GM12878 (cell line): ENCODE data around the gene LDB2. TPM values are rescaled to one million over a fixed set of nuclear protein-coding genes. Genes with fewer than 3 reads are reported as not detected.

ENCODE experiments used
- ATAC-seq: fragments of 200-7000 bp; cut with Tn5 transposase; 3 replicates; pipeline ENCODE4 v1.9.1; 2020; ENCODE audit warnings: mild to moderate bottlenecking, moderate library complexity
- BruUV-seq: library from RNA; stranded (reverse); fragments of 400-500 nt; replicated peaks from 2 replicates; lab custom pipeline; 2021; lab: Mats Ljungman, UMichigan
- CTCF ChIA-PET: fragments of 300-600 bp; sonication (Branson Sonifier 250); formaldehyde crosslinking; extraction: SDS; loops from one replicate; lab custom pipeline; 2021; ENCODE audit warnings: inconsistent platforms; lab: Yijun Ruan, JAX
- POLR2A ChIA-PET: fragments of 350-600 bp; formaldehyde crosslinking; extraction: SDS; loops from one replicate; lab custom pipeline; 2021; ENCODE audit warnings: inconsistent platforms; lab: Charles Lee
- RAD21 ChIA-PET: fragments of 300-600 bp; sonication (Branson Sonifier 250); formaldehyde crosslinking; loops from one replicate; lab custom pipeline; 2023; ENCODE audit warnings: antibody characterized with exemption; ENCODE audit not compliant: unreplicated experiment; lab: Charles Lee
- SMC1A ChIA-PET: fragments of 300-600 bp; sonication (Branson Sonifier 250); formaldehyde crosslinking; loops from one replicate; lab custom pipeline; 2023; ENCODE audit not compliant: unreplicated experiment, uncharacterized antibody; lab: Charles Lee
- DNase-seq: peaks from one replicate; pipeline ENCODE4 v3.0.0-alpha.2; 2011; ENCODE audit warnings: low read depth, low spot score
- FAIRE-seq: peaks from 3 replicates; lab custom pipeline; 2011; peaks lifted over from hg19 to GRCh38; lab: Jason Lieb, UNC
- H2AFZ ChIP-seq: 2 replicates; pipeline ENCODE4 v1.6.0; 2011; ENCODE audit warnings: low read depth, low read length, control low read depth; ENCODE audit not compliant: control insufficient read depth
- H3K27ac ChIP-seq: 2 replicates; pipeline ENCODE4 v1.5.1; 2011; ENCODE audit warnings: control low read depth; ENCODE audit not compliant: control insufficient read depth, insufficient read depth
- H3K27me3 ChIP-seq, 2 experiments: replicated peaks in 1 of 2; 2 replicates each; pipeline versions ENCODE4 v1.6.0 to v1.6.1; 2011; ENCODE audit warnings: low read length in 1 of 2; ENCODE audit not compliant: control insufficient read depth in 2 of 2, insufficient read depth in 2 of 2
- H3K36me3 ChIP-seq, 2 experiments: 2 replicates each; pipeline ENCODE4 v1.5.1; 2011; ENCODE audit warnings: low read length in 1 of 2; ENCODE audit not compliant: control insufficient read depth in 2 of 2, insufficient read depth in 2 of 2
- H3K4me1 ChIP-seq: 2 replicates; pipeline ENCODE4 v1.6.1; 2011; ENCODE audit warnings: mild to moderate bottlenecking, low read length, moderate library complexity, mixed read lengths; ENCODE audit not compliant: control insufficient read depth, insufficient read depth
- H3K4me2 ChIP-seq: 2 replicates; pipeline ENCODE4 v1.6.0; 2011; ENCODE audit warnings: control low read depth; ENCODE audit not compliant: control insufficient read depth, insufficient read depth
- H3K4me3 ChIP-seq: fragments of 200-600 bp; sonication (generic); 2 replicates; pipeline ENCODE4 v1.5.1; 2016
- H3K79me2 ChIP-seq: 2 replicates; pipeline ENCODE4 v1.6.0; 2011; ENCODE audit warnings: low read length; ENCODE audit not compliant: control insufficient read depth, insufficient read depth
- H3K9ac ChIP-seq: 2 replicates; pipeline ENCODE4 v1.8.0; 2011; ENCODE audit warnings: low read length, control low read depth, mixed read lengths; ENCODE audit not compliant: control insufficient read depth, insufficient read depth
- H3K9me3 ChIP-seq: replicated peaks from 3 replicates; pipeline ENCODE4 v1.5.1; 2011; ENCODE audit warnings: mild to moderate bottlenecking, low read length; ENCODE audit not compliant: control insufficient read depth, insufficient read depth
- H4K20me1 ChIP-seq: 2 replicates; pipeline ENCODE4 v1.6.0; 2011; ENCODE audit not compliant: control insufficient read depth, insufficient read depth
- BCL11A ChIP-seq: IDR thresholded peaks from 2 replicates; pipeline ENCODE4 v1.6.1; 2011; ENCODE audit warnings: low read depth, low read length
- GABPA ChIP-seq: IDR thresholded peaks from 2 replicates; pipeline ENCODE4 v1.6.1; 2014; ENCODE audit warnings: antibody characterized with exemption, low read depth, mild to moderate bottlenecking, inconsistent platforms
- GATAD2B ChIP-seq: fragments of 450-650 bp; conservative IDR thresholded peaks from 2 replicates; pipeline ENCODE4 v1.6.1; 2017; ENCODE audit warnings: low read depth, mild to moderate bottlenecking, moderate library complexity
- NR2C1 ChIP-seq: fragments of 450-650 bp; IDR thresholded peaks from 2 replicates; pipeline ENCODE4 v1.6.1; 2017; ENCODE audit warnings: antibody characterized with exemption, mild to moderate bottlenecking, moderate library complexity
- SMAD5 ChIP-seq: IDR thresholded peaks from 2 replicates; pipeline ENCODE4 v1.6.1; 2016; ENCODE audit warnings: antibody characterized with exemption, low read depth
- ZBED1 ChIP-seq: IDR thresholded peaks from 2 replicates; pipeline ENCODE4 v1.6.1; 2016; ENCODE audit warnings: borderline replicate concordance
- ZNF384 ChIP-seq: IDR thresholded peaks from 2 replicates; pipeline ENCODE4 v1.6.1; 2012; ENCODE audit warnings: low read depth, mild to moderate bottlenecking, low read length, improper control_type of control experiment, borderline replicate concordance
- WGBS: methylation state at CpG from one replicate; pipeline ENCODE4 v1.1.6; 2016; ENCODE audit warnings: low lambda C conversion rate; ENCODE audit not compliant: insufficient replicate concordance, insufficient coverage; ENCODE audit errors: missing lambda C conversion rate; 5-methylcytosine and 5-hydroxymethylcytosine counted together
- in situ Hi-C: fragments of 300-500 bp; cut with MboI; formaldehyde crosslinking; loops from 9 replicates; pipeline ENCODE4 v1.14.3; 2018; ENCODE audit warnings: mixed read lengths
- intact Hi-C: fragments of 100-400 bp; cut with micrococcal nuclease; formaldehyde crosslinking; loops from one replicate; pipeline ENCODE4 v1.14.2; 2022; ENCODE audit not compliant: unreplicated experiment
- polyA plus RNA-seq, 11 experiments: library from polyadenylated mRNA; depleted of rRNA in 4 of 11; unstranded in 6 of 11; stranded (reverse) in 5 of 11; fragments of >200 nt; fragmentation: Nextera tagmentation in 4 of 11; fragmentation: Illumina TruSeq in 1 of 11; extraction: Ambion mirVana in 4 of 11; extraction: Trizol in 1 of 11; gene quantifications; 1 replicate in 1 of 11; 2 replicates in 10 of 11; pipeline versions ENCODE4 v1.2.1 to v1.2.3, GENCODE V29; 2011 to 2016; ENCODE audit warnings: inconsistent platforms in 2 of 11, missing spikeins in 2 of 11, low read depth in 1 of 11
- total RNA-seq, 4 experiments: library from RNA; depleted of rRNA in 3 of 4; stranded (reverse); fragments of >200 nt in 3 of 4; fragmentation: Illumina TruSeq in 1 of 4; extraction: Trizol in 1 of 4; gene quantifications; 2 replicates each; pipeline versions ENCODE4 v1.2.1 to v1.2.3, GENCODE V29; 2013 to 2021
- TF ChIP-seq, protein P1 (sequence below): fragments of 450-650 bp; conservative IDR thresholded peaks from 2 replicates; pipeline ENCODE4 v1.6.1; 2017; ENCODE audit warnings: mild to moderate bottlenecking, moderate library complexity
- TF ChIP-seq, protein P2 (sequence below): fragments of 450-650 bp; formaldehyde crosslinking; IDR thresholded peaks from 2 replicates; pipeline ENCODE4 v1.4.0; 2022; ENCODE audit warnings: mild to moderate bottlenecking, moderate library complexity
- TF ChIP-seq, protein P3 (sequence below): fragments of 450-650 bp; IDR thresholded peaks from 2 replicates; pipeline ENCODE4 v1.6.1; 2018; ENCODE audit warnings: mild to moderate bottlenecking, low read depth, moderate library complexity; ENCODE audit not compliant: partially characterized antibody

Gene LDB2
- total and polyA plus RNA-seq, 10 of the 15 experiments (the other 5 are each of a cell fraction or from before 2014, with no cell fraction given): 0.15 TPM; not detected in 9

DNA sequence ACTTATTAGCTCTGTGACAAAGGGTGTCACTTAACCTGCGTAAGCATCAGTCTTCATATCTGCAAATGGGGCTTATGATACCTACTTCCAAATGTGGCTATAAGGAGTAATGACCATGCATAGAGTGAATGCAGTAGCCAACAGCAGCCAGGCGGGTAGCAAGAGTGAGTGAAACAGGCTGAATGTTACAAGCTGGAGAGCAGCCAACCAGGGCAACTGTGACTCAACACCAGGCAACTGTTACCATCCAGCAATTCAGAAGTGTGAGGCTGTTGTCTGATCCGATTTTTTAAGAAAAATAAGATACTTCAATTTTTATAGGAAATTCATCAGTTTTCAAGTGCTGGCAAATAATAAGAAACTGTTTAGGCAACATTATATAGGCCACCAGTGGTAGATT lies 401.9 kb downstream of the LDB2 start:
- no peak overlapping the region for H3K4me3 ChIP-seq
- ChIA-PET CTCF (no interaction called here), POLR2A (no interaction called here), SMC1A (no interaction called here), RAD21 (no interaction called here)
- H3K79me2 ChIP-seq: no peaks in the 10 kb centered on the region
- H3K27ac ChIP-seq: no peak overlapping the region
- intact Hi-C loops: no loop called here
- H3K36me3 ChIP-seq: no peaks in the 10 kb centered on the region
- no TSS peak for BruUV-seq
- H3K9ac ChIP-seq: no peak overlapping the region
- ATAC-seq (no peak), DNase-seq (no peak), FAIRE-seq (no peak)
- no peaks in the 10 kb centered on the region for H3K4me1 ChIP-seq
- no peak overlapping the region for H3K4me2 ChIP-seq
- H3K27me3 ChIP-seq: no peaks in the 10 kb centered on the region
- WGBS: 17% methylated on average over 3 of the region's 3 CpGs
- no peaks in the 10 kb centered on the region for H4K20me1 ChIP-seq
- H3K9me3 ChIP-seq: no peaks in the 10 kb centered on the region
- in situ Hi-C loops: no loop called here
- no peak overlapping the region for H2AFZ ChIP-seq
- TF ChIP-seq BCL11A (no peak), GATAD2B (no peak), ZBED1 (no peak)
- TF ChIP-seq, protein P1, sequence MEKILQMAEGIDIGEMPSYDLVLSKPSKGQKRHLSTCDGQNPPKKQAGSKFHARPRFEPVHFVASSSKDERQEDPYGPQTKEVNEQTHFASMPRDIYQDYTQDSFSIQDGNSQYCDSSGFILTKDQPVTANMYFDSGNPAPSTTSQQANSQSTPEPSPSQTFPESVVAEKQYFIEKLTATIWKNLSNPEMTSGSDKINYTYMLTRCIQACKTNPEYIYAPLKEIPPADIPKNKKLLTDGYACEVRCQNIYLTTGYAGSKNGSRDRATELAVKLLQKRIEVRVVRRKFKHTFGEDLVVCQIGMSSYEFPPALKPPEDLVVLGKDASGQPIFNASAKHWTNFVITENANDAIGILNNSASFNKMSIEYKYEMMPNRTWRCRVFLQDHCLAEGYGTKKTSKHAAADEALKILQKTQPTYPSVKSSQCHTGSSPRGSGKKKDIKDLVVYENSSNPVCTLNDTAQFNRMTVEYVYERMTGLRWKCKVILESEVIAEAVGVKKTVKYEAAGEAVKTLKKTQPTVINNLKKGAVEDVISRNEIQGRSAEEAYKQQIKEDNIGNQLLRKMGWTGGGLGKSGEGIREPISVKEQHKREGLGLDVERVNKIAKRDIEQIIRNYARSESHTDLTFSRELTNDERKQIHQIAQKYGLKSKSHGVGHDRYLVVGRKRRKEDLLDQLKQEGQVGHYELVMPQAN: no peak

DNA sequence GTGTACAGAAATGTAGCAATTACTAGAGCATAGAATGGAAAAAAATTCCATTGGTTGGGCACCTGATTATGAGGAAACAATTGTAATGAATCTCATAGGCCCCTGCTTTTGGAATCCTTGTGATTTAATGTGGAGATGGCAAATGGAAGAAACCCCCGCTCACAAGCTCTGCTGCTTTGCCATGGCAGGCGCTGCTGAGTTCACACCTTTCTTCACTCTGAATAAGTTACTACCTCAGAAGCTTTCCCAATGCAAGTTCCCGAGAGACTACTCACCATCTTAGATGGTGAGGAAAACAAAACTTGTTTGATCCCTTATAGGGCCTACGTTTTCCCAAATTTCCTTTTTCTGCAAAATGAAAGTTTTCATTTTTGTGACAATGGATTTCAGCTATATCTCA lies 405.6 kb downstream of the LDB2 start:
- Histone ChIP-seq H3K4me1 (no peaks in the 10 kb centered on the region), H3K36me3 (no peaks in the 10 kb centered on the region), H3K9me3 (no peaks in the 10 kb centered on the region), H3K27ac (no peak overlapping the region), H3K4me2 (no peak overlapping the region), H2AFZ (no peak overlapping the region), H3K79me2 (no peaks in the 10 kb centered on the region), H3K27me3 (no peaks in the 10 kb centered on the region), H3K4me3 (no peak overlapping the region), H3K9ac (no peak overlapping the region), H4K20me1 (no peaks in the 10 kb centered on the region)
- in situ Hi-C loops: no loop called here
- BruUV-seq: no TSS peak
- ATAC-seq: no peak
- FAIRE-seq: no peak
- POLR2A ChIA-PET: interaction anchor here (0.7 kb wide), 1 partner anchor 23 kb away, joined by 4 read pairs; no protein-coding TSS in a partner anchor
- intact Hi-C loops: no loop called here
- CTCF ChIA-PET: no interaction called here
- SMC1A ChIA-PET: no interaction called here
- whole genome bisulfite sequencing: 25% methylated on average over 4 of the region's 4 CpGs
- RAD21 ChIA-PET: no interaction called here
- DNase-seq: no peak
- TF ChIP-seq SMAD5 (no peak), GABPA (no peak), NR2C1 (no peak), ZNF384 (no peak)
- TF ChIP-seq, protein P2, sequence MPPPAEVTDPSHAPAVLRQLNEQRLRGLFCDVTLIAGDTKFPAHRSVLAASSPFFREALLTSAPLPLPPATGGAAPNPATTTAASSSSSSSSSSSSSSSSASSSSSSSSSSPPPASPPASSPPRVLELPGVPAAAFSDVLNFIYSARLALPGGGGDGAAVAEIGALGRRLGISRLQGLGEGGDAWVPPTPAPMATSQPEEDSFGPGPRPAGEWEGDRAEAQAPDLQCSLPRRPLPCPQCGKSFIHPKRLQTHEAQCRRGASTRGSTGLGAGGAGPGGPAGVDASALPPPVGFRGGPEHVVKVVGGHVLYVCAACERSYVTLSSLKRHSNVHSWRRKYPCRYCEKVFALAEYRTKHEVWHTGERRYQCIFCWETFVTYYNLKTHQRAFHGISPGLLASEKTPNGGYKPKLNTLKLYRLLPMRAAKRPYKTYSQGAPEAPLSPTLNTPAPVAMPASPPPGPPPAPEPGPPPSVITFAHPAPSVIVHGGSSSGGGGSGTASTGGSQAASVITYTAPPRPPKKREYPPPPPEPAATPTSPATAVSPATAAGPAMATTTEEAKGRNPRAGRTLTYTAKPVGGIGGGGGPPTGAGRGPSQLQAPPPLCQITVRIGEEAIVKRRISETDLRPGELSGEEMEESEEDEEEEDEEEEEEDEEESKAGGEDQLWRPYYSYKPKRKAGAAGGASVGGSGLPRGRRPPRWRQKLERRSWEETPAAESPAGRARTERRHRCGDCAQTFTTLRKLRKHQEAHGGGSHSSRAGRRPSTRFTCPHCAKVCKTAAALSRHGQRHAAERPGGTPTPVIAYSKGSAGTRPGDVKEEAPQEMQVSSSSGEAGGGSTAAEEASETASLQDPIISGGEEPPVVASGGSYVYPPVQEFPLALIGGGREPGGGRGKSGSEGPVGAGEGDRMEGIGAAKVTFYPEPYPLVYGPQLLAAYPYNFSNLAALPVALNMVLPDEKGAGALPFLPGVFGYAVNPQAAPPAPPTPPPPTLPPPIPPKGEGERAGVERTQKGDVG (CRISPR knock-in tag): no peak
- TF ChIP-seq, protein P3, sequence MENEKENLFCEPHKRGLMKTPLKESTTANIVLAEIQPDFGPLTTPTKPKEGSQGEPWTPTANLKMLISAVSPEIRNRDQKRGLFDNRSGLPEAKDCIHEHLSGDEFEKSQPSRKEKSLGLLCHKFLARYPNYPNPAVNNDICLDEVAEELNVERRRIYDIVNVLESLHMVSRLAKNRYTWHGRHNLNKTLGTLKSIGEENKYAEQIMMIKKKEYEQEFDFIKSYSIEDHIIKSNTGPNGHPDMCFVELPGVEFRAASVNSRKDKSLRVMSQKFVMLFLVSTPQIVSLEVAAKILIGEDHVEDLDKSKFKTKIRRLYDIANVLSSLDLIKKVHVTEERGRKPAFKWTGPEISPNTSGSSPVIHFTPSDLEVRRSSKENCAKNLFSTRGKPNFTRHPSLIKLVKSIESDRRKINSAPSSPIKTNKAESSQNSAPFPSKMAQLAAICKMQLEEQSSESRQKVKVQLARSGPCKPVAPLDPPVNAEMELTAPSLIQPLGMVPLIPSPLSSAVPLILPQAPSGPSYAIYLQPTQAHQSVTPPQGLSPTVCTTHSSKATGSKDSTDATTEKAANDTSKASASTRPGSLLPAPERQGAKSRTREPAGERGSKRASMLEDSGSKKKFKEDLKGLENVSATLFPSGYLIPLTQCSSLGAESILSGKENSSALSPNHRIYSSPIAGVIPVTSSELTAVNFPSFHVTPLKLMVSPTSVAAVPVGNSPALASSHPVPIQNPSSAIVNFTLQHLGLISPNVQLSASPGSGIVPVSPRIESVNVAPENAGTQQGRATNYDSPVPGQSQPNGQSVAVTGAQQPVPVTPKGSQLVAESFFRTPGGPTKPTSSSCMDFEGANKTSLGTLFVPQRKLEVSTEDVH: no peak
